Kidney epithelial cell (primary cell): ENCODE results near the gene PHF3. TPM values are rescaled to one million over a fixed set of nuclear protein-coding genes. Genes with fewer than 3 reads are reported as not detected.

Experiments
- DNase-seq: peaks from one replicate; pipeline ENCODE4 v3.0.0-alpha.2; 2010; ENCODE audit warnings: low read depth
- H3K27me3 ChIP-seq: 2 replicates; pipeline ENCODE4 v1.6.0; 2011; ENCODE audit warnings: low read length; ENCODE audit not compliant: control insufficient read depth, insufficient read depth
- H3K36me3 ChIP-seq: 2 replicates; pipeline ENCODE4 v1.5.1; 2011; ENCODE audit warnings: low read length; ENCODE audit not compliant: control insufficient read depth, insufficient read depth
- H3K4me3 ChIP-seq: 2 replicates; pipeline ENCODE4 v1.5.1; 2011; ENCODE audit warnings: low read depth, mild to moderate bottlenecking, control low read depth, low read length
- total RNA-seq: library from RNA; depleted of rRNA; stranded (reverse); fragments of >200 nt; gene quantifications from 2 replicates; pipeline ENCODE4 v1.2.3, GENCODE V29; 2015
- TF ChIP-seq, protein P1 (sequence below): IDR thresholded peaks from 2 replicates; pipeline ENCODE4 v1.5.1; 2011; ENCODE audit warnings: mild to moderate bottlenecking, moderate library complexity, low read length, control low read depth, inconsistent platforms; ENCODE audit not compliant: insufficient read depth, poor library complexity, severe bottlenecking

The PHF3 gene
- total RNA-seq, 1 donor from 2014 or later, result 45.7 TPM

GRCh38 chr6:63672582-63673129, 37.1 kb downstream of the PHF3 start:
- Histone ChIP-seq H3K36me3 (no peaks in the 10 kb centered on the region), H3K27me3 (no peaks in the 10 kb centered on the region), H3K4me3 (no peak overlapping the region)
- TF ChIP-seq, protein P1, sequence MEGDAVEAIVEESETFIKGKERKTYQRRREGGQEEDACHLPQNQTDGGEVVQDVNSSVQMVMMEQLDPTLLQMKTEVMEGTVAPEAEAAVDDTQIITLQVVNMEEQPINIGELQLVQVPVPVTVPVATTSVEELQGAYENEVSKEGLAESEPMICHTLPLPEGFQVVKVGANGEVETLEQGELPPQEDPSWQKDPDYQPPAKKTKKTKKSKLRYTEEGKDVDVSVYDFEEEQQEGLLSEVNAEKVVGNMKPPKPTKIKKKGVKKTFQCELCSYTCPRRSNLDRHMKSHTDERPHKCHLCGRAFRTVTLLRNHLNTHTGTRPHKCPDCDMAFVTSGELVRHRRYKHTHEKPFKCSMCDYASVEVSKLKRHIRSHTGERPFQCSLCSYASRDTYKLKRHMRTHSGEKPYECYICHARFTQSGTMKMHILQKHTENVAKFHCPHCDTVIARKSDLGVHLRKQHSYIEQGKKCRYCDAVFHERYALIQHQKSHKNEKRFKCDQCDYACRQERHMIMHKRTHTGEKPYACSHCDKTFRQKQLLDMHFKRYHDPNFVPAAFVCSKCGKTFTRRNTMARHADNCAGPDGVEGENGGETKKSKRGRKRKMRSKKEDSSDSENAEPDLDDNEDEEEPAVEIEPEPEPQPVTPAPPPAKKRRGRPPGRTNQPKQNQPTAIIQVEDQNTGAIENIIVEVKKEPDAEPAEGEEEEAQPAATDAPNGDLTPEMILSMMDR, result no peak
- DNase-seq, result no peak

- TF ChIP-seq, protein P1, result no peak
- Histone ChIP-seq H3K4me3 (no peak overlapping the region), H3K36me3 (no peaks in the 10 kb centered on the region), H3K27me3 (no peaks in the 10 kb centered on the region)
- DNase-seq, result no peak
These were observed 38.1 kb downstream of the PHF3 start for GRCh38 chr6:63673692-63674091.

- Histone ChIP-seq H3K4me3 (no peak overlapping the region), H3K36me3 (no peaks in the 10 kb centered on the region), H3K27me3 (no peaks in the 10 kb centered on the region)
- TF ChIP-seq, protein P1, result no peak
- DNase-seq, result no peak
These were observed 39.0 kb downstream of the PHF3 start for GRCh38 chr6:63674635-63675034.

DNA sequence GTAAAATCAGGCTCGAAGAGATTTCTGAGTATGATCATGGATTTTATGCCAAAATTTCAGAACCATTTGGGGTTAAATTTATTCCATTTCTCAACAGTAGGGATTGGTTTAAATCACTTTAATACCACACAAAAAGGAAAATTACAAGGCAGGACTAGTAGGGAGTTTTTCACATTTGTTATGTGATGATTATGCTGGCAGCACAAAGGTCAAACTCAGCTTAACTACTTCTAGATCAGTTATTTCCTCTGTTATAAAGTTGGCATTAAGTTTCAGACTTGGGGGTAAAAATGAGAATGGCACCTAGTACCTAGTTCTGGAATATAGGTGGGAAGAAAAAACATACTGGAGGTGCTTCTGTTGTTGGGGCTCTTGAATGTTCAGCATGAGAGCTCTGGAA, 39.5 kb downstream of the PHF3 start:
- H3K4me3 ChIP-seq, result no peak overlapping the region
- no peak for DNase-seq
- H3K36me3 ChIP-seq, result no peaks in the 10 kb centered on the region
- TF ChIP-seq, protein P1, result no peak
- H3K27me3 ChIP-seq, result no peaks in the 10 kb centered on the region

DNA sequence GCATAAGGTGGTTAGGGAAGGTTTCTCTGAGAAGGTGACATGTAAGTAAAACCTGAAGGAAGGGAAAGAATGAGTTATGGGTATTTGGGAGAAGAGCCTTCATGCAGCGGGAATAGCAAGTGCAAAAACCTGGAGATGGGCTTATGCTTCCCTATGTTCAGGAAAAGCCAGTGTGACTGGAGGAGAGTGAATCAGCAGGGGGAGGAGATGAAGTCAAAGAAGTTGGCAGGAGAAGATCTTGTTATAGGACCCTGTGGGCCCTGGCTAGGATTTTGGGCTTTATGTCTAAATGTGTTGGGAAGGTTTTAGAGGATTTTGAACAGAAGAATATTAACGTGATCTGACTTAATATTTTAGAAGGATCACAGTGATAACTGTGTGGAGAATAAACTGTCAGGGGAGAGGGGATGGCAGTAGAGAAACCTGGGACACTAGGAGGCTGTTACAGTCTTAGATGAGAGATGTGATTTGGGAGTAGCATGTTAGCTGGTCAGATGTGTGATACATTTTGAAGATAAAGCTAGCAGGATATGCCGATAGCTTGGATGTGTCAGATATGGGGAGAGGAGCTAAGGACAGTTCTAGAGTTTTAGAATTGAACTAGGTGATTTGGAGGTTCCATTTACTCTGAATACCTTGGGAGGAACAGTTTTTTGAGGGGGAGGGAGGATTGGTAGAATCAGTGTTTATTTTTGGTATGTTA, 41.0 kb downstream of the PHF3 start:
- no peaks in the 10 kb centered on the region for H3K36me3 ChIP-seq
- DNase-seq, result no peak
- TF ChIP-seq, protein P1, result no peak
- H3K27me3 ChIP-seq, result no peaks in the 10 kb centered on the region
- no peak overlapping the region for H3K4me3 ChIP-seq

- no peak for DNase-seq
- Histone ChIP-seq H3K4me3 (no peak overlapping the region), H3K27me3 (no peaks in the 10 kb centered on the region), H3K36me3 (no peaks in the 10 kb centered on the region)
- TF ChIP-seq, protein P1, result no peak
These were observed 41.7 kb downstream of the PHF3 start for GRCh38 chr6:63677282-63677681.
